ENCODE measurements around the gene TMEM30A.

DNA sequence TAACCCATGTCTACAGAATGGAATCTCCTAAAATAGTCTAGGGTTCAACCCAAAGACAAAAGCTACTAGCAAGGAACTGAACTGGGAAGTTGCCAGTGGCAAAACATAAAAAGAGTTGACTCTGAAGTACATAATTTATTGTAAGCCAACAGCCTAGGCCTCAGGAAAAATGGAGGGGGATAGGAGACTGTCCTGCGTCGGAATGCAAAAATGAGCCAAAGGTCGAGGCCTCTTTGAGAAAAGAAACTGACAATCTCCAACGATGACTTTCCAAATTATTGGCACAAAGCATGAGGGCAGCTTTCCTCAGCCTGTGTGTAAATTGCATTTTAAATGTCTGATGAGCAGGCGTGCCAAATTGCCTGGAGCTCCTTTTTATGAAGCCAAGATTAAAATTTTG, 80.9 kb downstream of the TMEM30A start:
- TF ChIP-seq, protein P1, sequence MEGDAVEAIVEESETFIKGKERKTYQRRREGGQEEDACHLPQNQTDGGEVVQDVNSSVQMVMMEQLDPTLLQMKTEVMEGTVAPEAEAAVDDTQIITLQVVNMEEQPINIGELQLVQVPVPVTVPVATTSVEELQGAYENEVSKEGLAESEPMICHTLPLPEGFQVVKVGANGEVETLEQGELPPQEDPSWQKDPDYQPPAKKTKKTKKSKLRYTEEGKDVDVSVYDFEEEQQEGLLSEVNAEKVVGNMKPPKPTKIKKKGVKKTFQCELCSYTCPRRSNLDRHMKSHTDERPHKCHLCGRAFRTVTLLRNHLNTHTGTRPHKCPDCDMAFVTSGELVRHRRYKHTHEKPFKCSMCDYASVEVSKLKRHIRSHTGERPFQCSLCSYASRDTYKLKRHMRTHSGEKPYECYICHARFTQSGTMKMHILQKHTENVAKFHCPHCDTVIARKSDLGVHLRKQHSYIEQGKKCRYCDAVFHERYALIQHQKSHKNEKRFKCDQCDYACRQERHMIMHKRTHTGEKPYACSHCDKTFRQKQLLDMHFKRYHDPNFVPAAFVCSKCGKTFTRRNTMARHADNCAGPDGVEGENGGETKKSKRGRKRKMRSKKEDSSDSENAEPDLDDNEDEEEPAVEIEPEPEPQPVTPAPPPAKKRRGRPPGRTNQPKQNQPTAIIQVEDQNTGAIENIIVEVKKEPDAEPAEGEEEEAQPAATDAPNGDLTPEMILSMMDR (IDR thresholded peaks at IDR 0.05), result no peak
- no peak for TF ChIP-seq POLR2A (IDR thresholded peaks at IDR 0.05)

Data from heart left ventricle (tissue), 13 donors.